H1 (cell line): ENCODE data around the gene TC2N. TPM values are rescaled to one million over a fixed set of nuclear protein-coding genes. Genes with fewer than 3 reads are reported as not detected.

Source experiments
- CTCF ChIA-PET: fragments of 300-600 bp; sonication (Branson Sonifier 250); formaldehyde crosslinking; loops from one replicate; lab custom pipeline; 2021; ENCODE audit not compliant: partially characterized antibody; lab: Charles Lee
- POLR2A ChIA-PET: fragments of 300-600 bp; sonication (Branson Sonifier 250); formaldehyde crosslinking; loops from one replicate; lab custom pipeline; 2021; ENCODE audit warnings: inconsistent platforms; ENCODE audit not compliant: partially characterized antibody; lab: Charles Lee
- DNase-seq, 2 experiments: peaks; one replicate each; pipeline versions ENCODE4 v3.0.0 to v3.0.0-alpha.2; 2010 to 2022; ENCODE audit warnings: low spot score in 2 of 2, low read depth in 1 of 2, mixed read lengths in 1 of 2
- FAIRE-seq: peaks from 2 replicates; lab custom pipeline; 2011; peaks lifted over from hg19 to GRCh38; lab: Jason Lieb, UNC
- H2AFZ ChIP-seq: 2 replicates; pipeline ENCODE4 v1.8.1; 2012; ENCODE audit warnings: low read length, inconsistent platforms
- H2AK5ac ChIP-seq: 2 replicates; pipeline ENCODE4 v1.6.1; 2013; ENCODE audit warnings: low read depth, low read length
- H2BK120ac ChIP-seq: replicated peaks from 2 replicates; pipeline ENCODE3; 2013; ENCODE audit warnings: low read depth, low read length, inconsistent platforms
- H2BK12ac ChIP-seq: 2 replicates; pipeline ENCODE4 v1.6.1; 2013; ENCODE audit warnings: low read depth, low read length
- H2BK15ac ChIP-seq: 2 replicates; pipeline ENCODE4 v1.6.1; 2013; ENCODE audit warnings: low read length
- H2BK20ac ChIP-seq: 2 replicates; pipeline ENCODE4 v1.6.1; 2013; ENCODE audit warnings: low read length
- H2BK5ac ChIP-seq: 2 replicates; pipeline ENCODE4 v1.6.1; 2013; ENCODE audit warnings: low read depth, low read length
- H3K14ac ChIP-seq: 2 replicates; pipeline ENCODE4 v1.6.1; 2013; ENCODE audit warnings: inconsistent platforms; ENCODE audit not compliant: insufficient read length
- H3K18ac ChIP-seq: 2 replicates; pipeline ENCODE4 v1.6.1; 2013; ENCODE audit warnings: low read length; ENCODE audit errors: extremely low read depth
- H3K23ac ChIP-seq: 2 replicates; pipeline ENCODE4 v1.6.1; 2013; ENCODE audit warnings: inconsistent platforms; ENCODE audit not compliant: insufficient read length
- H3K23me2 ChIP-seq: 2 replicates; pipeline ENCODE4 v1.6.1; 2013; ENCODE audit warnings: low read depth, low read length
- H3K27ac ChIP-seq: 2 replicates; pipeline ENCODE4 v1.6.1; 2011; ENCODE audit warnings: low read depth, low read length, inconsistent platforms
- H3K27me3 ChIP-seq, 4 experiments: replicated peaks in 1 of 4; 1 replicate in 1 of 4; 2 replicates in 3 of 4; pipeline versions ENCODE4 v1.6.1 to v1.8.1; 2011 to 2013; ENCODE audit warnings: low read length in 3 of 4, mild to moderate bottlenecking in 3 of 4, inconsistent platforms in 2 of 4, mixed read lengths in 2 of 4, moderate library complexity in 1 of 4; ENCODE audit not compliant: control insufficient read depth in 3 of 4, insufficient read depth in 3 of 4; ENCODE audit errors: extremely low read depth in 1 of 4
- H3K36me3 ChIP-seq, 4 experiments: 2 replicates each; pipeline versions ENCODE4 v1.6.1 to v1.8.1; 2011 to 2013; ENCODE audit warnings: mild to moderate bottlenecking in 4 of 4, low read length in 3 of 4, moderate library complexity in 2 of 4, control low read depth in 1 of 4, inconsistent platforms in 1 of 4; ENCODE audit not compliant: insufficient read depth in 4 of 4, control insufficient read depth in 2 of 4
- H3K4ac ChIP-seq: replicated peaks from 2 replicates; pipeline ENCODE3; 2013; ENCODE audit warnings: low read length, low read depth, mixed read lengths, inconsistent platforms; ENCODE audit not compliant: insufficient read length
- H3K4me1 ChIP-seq, 4 experiments: replicated peaks in 1 of 4; 1 replicate in 1 of 4; 2 replicates in 3 of 4; pipeline versions ENCODE4 v1.6.1 to v1.8.1; 2011 to 2013; ENCODE audit warnings: low read length in 3 of 4, inconsistent platforms in 2 of 4, mixed read lengths in 1 of 4; ENCODE audit not compliant: insufficient read depth in 4 of 4, control insufficient read depth in 3 of 4
- H3K4me2 ChIP-seq, 2 experiments: 2 replicates each; pipeline versions ENCODE4 v1.6.1 to v1.8.1; 2011 to 2013; ENCODE audit warnings: low read depth in 2 of 2, low read length in 2 of 2, control low read depth in 1 of 2, inconsistent platforms in 1 of 2, mild to moderate bottlenecking in 1 of 2; ENCODE audit not compliant: insufficient read depth in 1 of 2
- H3K4me3 ChIP-seq, 4 experiments: fragments of 200-600, 300-600 bp in 1 of 4; sonication (generic), shearing (Covaris generic), sonication (Bioruptor Twin) in 1 of 4; 2 replicates each; pipeline versions ENCODE4 v1.5.1 to v1.8.1; 2011 to 2016; ENCODE audit warnings: low read length in 4 of 4, low read depth in 3 of 4, control low read depth in 2 of 4, inconsistent platforms in 2 of 4, mild to moderate bottlenecking in 2 of 4, mixed read lengths in 1 of 4, moderate library complexity in 1 of 4; ENCODE audit not compliant: insufficient read depth in 2 of 4; ENCODE audit errors: extremely low read depth in 1 of 4
- H3K56ac ChIP-seq: replicated peaks from 2 replicates; pipeline ENCODE3; 2013; ENCODE audit warnings: low read depth, mild to moderate bottlenecking, mixed read lengths, low read length, inconsistent platforms; ENCODE audit not compliant: insufficient read length
- H3K79me1 ChIP-seq: 2 replicates; pipeline ENCODE4 v1.6.1; 2013; ENCODE audit warnings: low read depth, low read length, control low read depth
- H3K79me2 ChIP-seq, 2 experiments: 2 replicates each; pipeline versions ENCODE4 v1.6.1 to v1.8.1; 2012 to 2013; ENCODE audit warnings: low read length in 2 of 2, mild to moderate bottlenecking in 2 of 2, inconsistent platforms in 1 of 2; ENCODE audit not compliant: insufficient read depth in 2 of 2, control insufficient read depth in 1 of 2
- H3K9ac ChIP-seq, 4 experiments: replicated peaks in 1 of 4; 1 replicate in 1 of 4; 2 replicates in 3 of 4; pipeline versions ENCODE4 v1.6.1 to v1.8.1; 2011 to 2013; ENCODE audit warnings: low read depth in 3 of 4, low read length in 3 of 4, control low read depth in 2 of 4, mild to moderate bottlenecking in 2 of 4, moderate library complexity in 2 of 4, inconsistent platforms in 1 of 4; ENCODE audit errors: extremely low read depth in 1 of 4
- H3K9me3 ChIP-seq, 2 experiments: 2 replicates each; pipeline versions ENCODE4 v1.6.1 to v1.8.1; 2012 to 2013; ENCODE audit warnings: mild to moderate bottlenecking in 2 of 2, moderate library complexity in 2 of 2, control low read depth in 1 of 2, inconsistent platforms in 1 of 2, low read depth in 1 of 2, low read length in 1 of 2, mixed read lengths in 1 of 2; ENCODE audit not compliant: insufficient read depth in 2 of 2
- H4K20me1 ChIP-seq, 2 experiments: replicated peaks in 1 of 2; 2 replicates each; pipeline versions ENCODE3 to v1.8.1; 2011 to 2013; ENCODE audit warnings: inconsistent platforms in 2 of 2, low read length in 2 of 2, mild to moderate bottlenecking in 1 of 2; ENCODE audit not compliant: insufficient read depth in 2 of 2, control insufficient read depth in 1 of 2
- H4K5ac ChIP-seq: 2 replicates; pipeline ENCODE4 v1.6.1; 2013; ENCODE audit warnings: low read length, low read depth, mixed read lengths, inconsistent platforms; ENCODE audit not compliant: insufficient read length
- H4K8ac ChIP-seq: 2 replicates; pipeline ENCODE4 v1.8.0; 2013; ENCODE audit warnings: mild to moderate bottlenecking, moderate library complexity, low read length, inconsistent platforms; ENCODE audit not compliant: insufficient read depth; ENCODE audit errors: extremely low read depth
- H4K91ac ChIP-seq: replicated peaks from 2 replicates; pipeline ENCODE3; 2013; ENCODE audit warnings: low read length, mixed read lengths, inconsistent platforms; ENCODE audit not compliant: insufficient read length
- KDM4A ChIP-seq: IDR thresholded peaks from one replicate; pipeline ENCODE4 v1.7.1; 2012; ENCODE audit warnings: low read depth, mild to moderate bottlenecking, moderate library complexity, low read length, inconsistent platforms; ENCODE audit not compliant: severe bottlenecking
- NANOG ChIP-seq: IDR thresholded peaks from 2 replicates; pipeline ENCODE4 v1.6.1; 2011; ENCODE audit warnings: low read length, low read depth, mild to moderate bottlenecking, inconsistent platforms; ENCODE audit not compliant: insufficient read depth, poor library complexity, severe bottlenecking
- RAD21 ChIP-seq, 2 experiments: IDR thresholded peaks in 1 of 2; conservative IDR thresholded peaks in 1 of 2; 2 replicates each; pipeline ENCODE4 v1.6.1; 2011; ENCODE audit warnings: low read depth in 2 of 2, low read length in 2 of 2, improper control_type of control experiment in 1 of 2, inconsistent platforms in 1 of 2, mild to moderate bottlenecking in 1 of 2, moderate library complexity in 1 of 2
- RBBP5 ChIP-seq: IDR thresholded peaks from 2 replicates; pipeline ENCODE4 v1.7.1; 2012; ENCODE audit warnings: low read depth, mild to moderate bottlenecking, inconsistent platforms, low read length, moderate library complexity, borderline replicate concordance
- WGBS, 2 experiments: shearing (Covaris generic) in 1 of 2; methylation state at CpG; one replicate each; pipeline versions ENCODE4 v1.1.6 to v1.1.7; 2013 to 2015; ENCODE audit warnings: low lambda C conversion rate in 2 of 2, mixed read lengths in 2 of 2, inconsistent platforms in 1 of 2, low coverage in 1 of 2, missing lambda C conversion rate in 1 of 2; ENCODE audit not compliant: insufficient replicate concordance in 2 of 2, insufficient coverage in 1 of 2, insufficient read length in 1 of 2; ENCODE audit errors: extremely low coverage in 1 of 2, missing lambda C conversion rate in 1 of 2; 5-methylcytosine and 5-hydroxymethylcytosine counted together
- polyA plus RNA-seq, 7 experiments: library from polyadenylated mRNA; depleted of rRNA in 3 of 7; stranded (reverse) in 5 of 7; unstranded in 2 of 7; fragments of >200 nt in 5 of 7; fragments of 200-250 nt in 2 of 7; gene quantifications; 1 replicate in 5 of 7; 2 replicates in 1 of 7; 4 replicates in 1 of 7; pipeline versions ENCODE4 v1.2.1 to v1.2.3, GENCODE V29; 2011 to 2013; ENCODE audit warnings: missing spikeins in 2 of 7, mixed read lengths in 2 of 7
- total RNA-seq: library from RNA; stranded (reverse); fragmentation: NEBNext Ultra II Directional; extraction: Animal tissue kit (Norgen Biotek cat#: 25700); gene quantifications from 2 replicates; pipeline ENCODE4 v1.2.1, GENCODE V29; 2021

Gene TC2N
- total and polyA plus RNA-seq, 2 of the 8 experiments (the other 6 are each of a cell fraction or from before 2014, with no cell fraction given) = 9.7 to 36.2 TPM

DNA sequence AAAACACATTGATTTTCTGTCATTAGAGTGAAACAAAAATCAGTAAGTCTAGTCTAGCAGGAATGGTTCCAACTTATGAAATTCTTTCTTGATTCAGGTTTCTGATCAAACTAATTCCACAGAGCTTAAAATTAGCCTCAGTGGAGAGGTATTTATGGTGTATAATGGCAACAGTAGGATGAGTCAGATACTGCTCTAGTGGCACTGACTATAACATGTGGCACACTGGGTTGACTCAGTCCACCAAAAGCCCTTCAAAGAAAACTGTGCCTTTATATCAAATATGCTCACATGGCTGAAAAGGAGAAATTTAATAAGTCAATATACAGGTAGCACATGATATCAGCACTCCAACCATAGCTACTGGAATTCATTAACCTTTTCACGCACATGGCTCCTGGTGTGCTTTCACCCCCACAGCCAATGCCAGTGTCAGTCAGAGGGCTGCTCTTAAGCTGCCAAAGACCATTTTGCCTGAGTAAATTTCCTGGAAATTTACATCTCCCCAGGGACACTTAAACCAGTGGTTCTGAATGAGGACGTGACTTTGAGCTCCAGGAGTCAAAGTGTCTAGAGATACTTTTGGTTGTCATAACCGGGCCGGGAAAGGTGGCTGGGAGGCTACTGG lies 113.7 kb downstream of the TC2N start:
- Histone ChIP-seq H2BK20ac (no peak overlapping the region), H3K4me2 (no peak overlapping the region), H3K79me1 (no peaks in the 10 kb centered on the region), H3K4ac (no peak overlapping the region), H2BK12ac (no peak overlapping the region), H3K27me3 (no peaks in the 10 kb centered on the region), H3K27ac (no peak overlapping the region), H3K36me3 (no peaks in the 10 kb centered on the region), H3K14ac (no peak overlapping the region), H2BK15ac (no peak overlapping the region), H2AFZ (no peak overlapping the region), H4K91ac (no peak overlapping the region), H3K18ac (no peak overlapping the region), H4K8ac (no peak overlapping the region), H2AK5ac (no peak overlapping the region), H2BK5ac (no peak overlapping the region), H3K4me3 (no peak overlapping the region), H4K5ac (no peak overlapping the region), H3K23ac (no peak overlapping the region), H3K23me2 (no peaks in the 10 kb centered on the region; the same call in 1 of the 2 replicates), H3K4me1 (no peaks in the 10 kb centered on the region; a peak in 1 of 7 replicates), H3K79me2 (no peaks in the 10 kb centered on the region), H3K9me3 (0 out of 4 replicates have a peak, but pooled peaks cover 0 to 2% of the 10 kb centered on the region in 2 experiments), H3K9ac (no peak overlapping the region), H4K20me1 (no peaks in the 10 kb centered on the region), H3K56ac (no peak overlapping the region), H2BK120ac (no peak overlapping the region)
- no peak for DNase-seq
- 76% methylated on average over 4 of the region's 4 CpGs; no CpG with 5 or more reads in 1 of the 2 experiments for WGBS, 2 experiments
- no peak for FAIRE-seq
- ChIA-PET CTCF (interaction anchor here (0.5 to 0.6 kb wide), 2 partner anchors 158 to 258 kb away, joined by 3 read pairs; no protein-coding TSS in a partner anchor), POLR2A (no interaction called here)
- TF ChIP-seq RAD21 (IDR thresholded peaks at IDR 0.05 in 1 of 2, conservative IDR thresholded peaks at IDR 0.05 in 1 of 2; ENCODE audit: low read depth in 2 of 2, low read length in 2 of 2) = no peak
- no peak for TF ChIP-seq NANOG
- no peak for TF ChIP-seq KDM4A
- no peak for TF ChIP-seq RBBP5
